ENCODE results near the gene PLCB2. TPM values are rescaled to one million over a fixed set of nuclear protein-coding genes. Genes with fewer than 3 reads are reported as not detected.

Gene PLCB2
- total and polyA plus RNA-seq, 9 of the 15 experiments (the other 6 are each of a cell fraction or from before 2014, with no cell fraction given), result 0.37 to 12.3 (median 8.0) TPM

DNA sequence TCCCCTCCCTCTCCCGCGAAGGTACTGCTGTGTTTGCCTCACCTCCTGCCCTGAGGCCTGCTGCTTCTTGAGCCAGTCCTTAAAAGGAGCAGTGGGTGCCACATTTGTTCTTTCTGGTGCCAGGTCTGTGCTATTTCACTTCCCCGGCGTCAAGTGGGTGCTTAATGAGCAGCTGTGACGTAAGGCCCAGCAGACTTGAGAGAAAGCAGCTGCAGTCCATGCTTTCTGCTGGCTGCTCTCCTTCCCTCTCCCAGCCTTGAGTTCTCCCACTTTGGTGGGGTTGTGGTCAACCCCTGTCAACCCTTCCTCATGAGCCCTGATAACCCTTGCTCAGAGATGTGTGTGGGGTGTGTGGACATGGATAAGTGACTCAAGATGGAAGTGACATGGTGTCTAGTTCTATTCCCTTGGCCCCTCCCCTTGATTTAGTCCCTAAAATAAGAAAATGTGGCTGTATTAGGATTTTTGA is 22.7 kb upstream of the PLCB2 start (continued):
- TF ChIP-seq TFAM (CRISPR knock-in tag; conservative IDR thresholded peaks at IDR 0.05) (no peak), ID3 (CRISPR knock-in tag; IDR thresholded peaks at IDR 0.05) (no peak), ID3 (tag; IDR thresholded peaks at IDR 0.05) (0 out of 2 replicates have a peak, but pooled peaks have one; percentile 21), TRIM25 (IDR thresholded peaks at IDR 0.05; ENCODE audit: borderline replicate concordance) (no peak), CTCF (IDR thresholded peaks at IDR 0.05 in 2 of 3, conservative IDR thresholded peaks at IDR 0.05 in 1 of 3; ENCODE audit: insufficient read depth in 2 of 3, low read depth in 1 of 3, low read length in 3 of 3) (no peak), MED1 (CRISPR knock-in tag; IDR thresholded peaks at IDR 0.05; ENCODE audit: borderline replicate concordance) (no peak), CCNT2 (IDR thresholded peaks at IDR 0.05; ENCODE audit: borderline replicate concordance, extremely low read depth, insufficient read length, low read depth, low read length) (no peak), ZNF511 (CRISPR knock-in tag; IDR thresholded peaks at IDR 0.05) (no peak), CBX5 (IDR thresholded peaks at IDR 0.05; ENCODE audit: borderline replicate concordance, low read depth) (0 out of 2 replicates have a peak, but pooled peaks have one; percentile 34), TRIM24 (IDR thresholded peaks at IDR 0.05) (0 out of 4 replicates have a peak, but pooled peaks of 1 of the 2 experiments have one; percentile 38), ZNF140 (CRISPR knock-in tag; IDR thresholded peaks at IDR 0.05) (no peak), ZNF324 (CRISPR knock-in tag; IDR thresholded peaks at IDR 0.05) (no peak)
- TF ChIP-seq, protein P1, sequence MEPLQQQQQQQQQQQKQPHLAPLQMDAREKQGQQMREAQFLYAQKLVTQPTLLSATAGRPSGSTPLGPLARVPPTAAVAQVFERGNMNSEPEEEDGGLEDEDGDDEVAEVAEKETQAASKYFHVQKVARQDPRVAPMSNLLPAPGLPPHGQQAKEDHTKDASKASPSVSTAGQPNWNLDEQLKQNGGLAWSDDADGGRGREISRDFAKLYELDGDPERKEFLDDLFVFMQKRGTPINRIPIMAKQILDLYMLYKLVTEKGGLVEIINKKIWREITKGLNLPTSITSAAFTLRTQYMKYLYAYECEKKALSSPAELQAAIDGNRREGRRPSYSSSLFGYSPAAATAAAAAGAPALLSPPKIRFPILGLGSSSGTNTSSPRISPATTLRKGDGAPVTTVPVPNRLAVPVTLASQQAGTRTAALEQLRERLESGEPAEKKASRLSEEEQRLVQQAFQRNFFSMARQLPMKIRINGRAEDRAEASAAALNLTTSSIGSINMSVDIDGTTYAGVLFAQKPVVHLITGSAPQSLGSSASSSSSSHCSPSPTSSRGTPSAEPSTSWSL (CRISPR knock-in tag; IDR thresholded peaks at IDR 0.05; ENCODE audit: borderline replicate concordance), result no peak
- TF ChIP-seq, protein P2, sequence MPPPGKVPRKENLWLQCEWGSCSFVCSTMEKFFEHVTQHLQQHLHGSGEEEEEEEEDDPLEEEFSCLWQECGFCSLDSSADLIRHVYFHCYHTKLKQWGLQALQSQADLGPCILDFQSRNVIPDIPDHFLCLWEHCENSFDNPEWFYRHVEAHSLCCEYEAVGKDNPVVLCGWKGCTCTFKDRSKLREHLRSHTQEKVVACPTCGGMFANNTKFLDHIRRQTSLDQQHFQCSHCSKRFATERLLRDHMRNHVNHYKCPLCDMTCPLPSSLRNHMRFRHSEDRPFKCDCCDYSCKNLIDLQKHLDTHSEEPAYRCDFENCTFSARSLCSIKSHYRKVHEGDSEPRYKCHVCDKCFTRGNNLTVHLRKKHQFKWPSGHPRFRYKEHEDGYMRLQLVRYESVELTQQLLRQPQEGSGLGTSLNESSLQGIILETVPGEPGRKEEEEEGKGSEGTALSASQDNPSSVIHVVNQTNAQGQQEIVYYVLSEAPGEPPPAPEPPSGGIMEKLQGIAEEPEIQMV (tag; conservative IDR thresholded peaks at IDR 0.05; ENCODE audit: low read depth), result no peak
- TF ChIP-seq, protein P3, sequence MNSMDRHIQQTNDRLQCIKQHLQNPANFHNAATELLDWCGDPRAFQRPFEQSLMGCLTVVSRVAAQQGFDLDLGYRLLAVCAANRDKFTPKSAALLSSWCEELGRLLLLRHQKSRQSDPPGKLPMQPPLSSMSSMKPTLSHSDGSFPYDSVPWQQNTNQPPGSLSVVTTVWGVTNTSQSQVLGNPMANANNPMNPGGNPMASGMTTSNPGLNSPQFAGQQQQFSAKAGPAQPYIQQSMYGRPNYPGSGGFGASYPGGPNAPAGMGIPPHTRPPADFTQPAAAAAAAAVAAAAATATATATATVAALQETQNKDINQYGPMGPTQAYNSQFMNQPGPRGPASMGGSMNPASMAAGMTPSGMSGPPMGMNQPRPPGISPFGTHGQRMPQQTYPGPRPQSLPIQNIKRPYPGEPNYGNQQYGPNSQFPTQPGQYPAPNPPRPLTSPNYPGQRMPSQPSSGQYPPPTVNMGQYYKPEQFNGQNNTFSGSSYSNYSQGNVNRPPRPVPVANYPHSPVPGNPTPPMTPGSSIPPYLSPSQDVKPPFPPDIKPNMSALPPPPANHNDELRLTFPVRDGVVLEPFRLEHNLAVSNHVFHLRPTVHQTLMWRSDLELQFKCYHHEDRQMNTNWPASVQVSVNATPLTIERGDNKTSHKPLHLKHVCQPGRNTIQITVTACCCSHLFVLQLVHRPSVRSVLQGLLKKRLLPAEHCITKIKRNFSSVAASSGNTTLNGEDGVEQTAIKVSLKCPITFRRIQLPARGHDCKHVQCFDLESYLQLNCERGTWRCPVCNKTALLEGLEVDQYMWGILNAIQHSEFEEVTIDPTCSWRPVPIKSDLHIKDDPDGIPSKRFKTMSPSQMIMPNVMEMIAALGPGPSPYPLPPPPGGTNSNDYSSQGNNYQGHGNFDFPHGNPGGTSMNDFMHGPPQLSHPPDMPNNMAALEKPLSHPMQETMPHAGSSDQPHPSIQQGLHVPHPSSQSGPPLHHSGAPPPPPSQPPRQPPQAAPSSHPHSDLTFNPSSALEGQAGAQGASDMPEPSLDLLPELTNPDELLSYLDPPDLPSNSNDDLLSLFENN (IDR thresholded peaks at IDR 0.05; ENCODE audit: low read depth in 2 of 2, low read length in 2 of 2), result 0 out of 4 replicates have a peak, but pooled peaks of 1 of the 2 experiments have one; percentile 16
